ENCODE results near the gene STUM.

GRCh38 chr1:226546926-226547325 lies 1.6 kb upstream of the STUM start:
- TF ChIP-seq MAZ (IDR thresholded peaks at IDR 0.05; ENCODE audit: borderline replicate concordance, low read depth, low read length) (no peak), POLR2A (IDR thresholded peaks at IDR 0.05; ENCODE audit: low read length) (no peak), RAD21 (conservative IDR thresholded peaks at IDR 0.05 in 1 of 2, IDR thresholded peaks at IDR 0.05 in 1 of 2) (no peak), ELK1 (IDR thresholded peaks at IDR 0.05; ENCODE audit: low read depth, low read length) (no peak), SMC3 (IDR thresholded peaks at IDR 0.05) (no peak), CTCF (IDR thresholded peaks at IDR 0.05) (no peak), FOSL2 (IDR thresholded peaks at IDR 0.05) (no peak), FOSL2 (CRISPR knock-in tag; IDR thresholded peaks at IDR 0.05) (no peak), RCOR1 (IDR thresholded peaks at IDR 0.05; ENCODE audit: low read depth, low read length) (no peak), MYC (IDR thresholded peaks at IDR 0.05; ENCODE audit: borderline replicate concordance, low read length) (no peak), USF2 (IDR thresholded peaks at IDR 0.05) (no peak), NR3C1 (IDR thresholded peaks at IDR 0.05) (no peak)

Measured in A549 (cell line).